Measurements from ENCODE around the gene COL4A2.

DNA sequence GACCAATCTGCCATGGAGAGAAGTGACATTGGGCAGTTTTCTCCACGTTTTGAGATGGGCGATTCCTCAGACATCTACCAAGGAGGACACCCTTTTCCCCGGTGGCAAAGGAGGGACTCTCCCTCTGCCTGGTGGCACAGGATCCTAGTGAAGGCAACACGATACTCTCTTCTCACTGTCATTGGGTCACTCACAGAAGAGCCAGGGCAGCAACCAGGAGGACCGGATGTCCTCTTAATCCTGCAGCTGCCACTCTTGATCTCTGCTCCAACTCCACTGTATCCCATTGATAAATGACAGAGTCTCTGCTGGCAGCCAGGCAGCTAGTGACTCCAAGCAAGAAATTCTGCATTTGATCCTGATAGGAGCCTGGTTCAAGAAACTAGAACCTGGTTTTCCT lies 42.2 kb downstream of the COL4A2 start:
- TF ChIP-seq, protein P1, sequence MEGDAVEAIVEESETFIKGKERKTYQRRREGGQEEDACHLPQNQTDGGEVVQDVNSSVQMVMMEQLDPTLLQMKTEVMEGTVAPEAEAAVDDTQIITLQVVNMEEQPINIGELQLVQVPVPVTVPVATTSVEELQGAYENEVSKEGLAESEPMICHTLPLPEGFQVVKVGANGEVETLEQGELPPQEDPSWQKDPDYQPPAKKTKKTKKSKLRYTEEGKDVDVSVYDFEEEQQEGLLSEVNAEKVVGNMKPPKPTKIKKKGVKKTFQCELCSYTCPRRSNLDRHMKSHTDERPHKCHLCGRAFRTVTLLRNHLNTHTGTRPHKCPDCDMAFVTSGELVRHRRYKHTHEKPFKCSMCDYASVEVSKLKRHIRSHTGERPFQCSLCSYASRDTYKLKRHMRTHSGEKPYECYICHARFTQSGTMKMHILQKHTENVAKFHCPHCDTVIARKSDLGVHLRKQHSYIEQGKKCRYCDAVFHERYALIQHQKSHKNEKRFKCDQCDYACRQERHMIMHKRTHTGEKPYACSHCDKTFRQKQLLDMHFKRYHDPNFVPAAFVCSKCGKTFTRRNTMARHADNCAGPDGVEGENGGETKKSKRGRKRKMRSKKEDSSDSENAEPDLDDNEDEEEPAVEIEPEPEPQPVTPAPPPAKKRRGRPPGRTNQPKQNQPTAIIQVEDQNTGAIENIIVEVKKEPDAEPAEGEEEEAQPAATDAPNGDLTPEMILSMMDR (IDR thresholded peaks at IDR 0.05), result no peak
- TF ChIP-seq POLR2AphosphoS5 (IDR thresholded peaks at IDR 0.05) (no peak), POLR2A (IDR thresholded peaks at IDR 0.05) (no peak), EP300 (IDR thresholded peaks at IDR 0.05; ENCODE audit: low read depth) (no peak)

All from transverse colon (tissue), 4 donors.